ENCODE data around the gene STK32C. TPM values are rescaled to one million over a fixed set of nuclear protein-coding genes. Genes with fewer than 3 reads are reported as not detected.

Gene STK32C
- polyA plus RNA-seq, 1 donor from 2014 or later: 23.2 TPM

DNA sequence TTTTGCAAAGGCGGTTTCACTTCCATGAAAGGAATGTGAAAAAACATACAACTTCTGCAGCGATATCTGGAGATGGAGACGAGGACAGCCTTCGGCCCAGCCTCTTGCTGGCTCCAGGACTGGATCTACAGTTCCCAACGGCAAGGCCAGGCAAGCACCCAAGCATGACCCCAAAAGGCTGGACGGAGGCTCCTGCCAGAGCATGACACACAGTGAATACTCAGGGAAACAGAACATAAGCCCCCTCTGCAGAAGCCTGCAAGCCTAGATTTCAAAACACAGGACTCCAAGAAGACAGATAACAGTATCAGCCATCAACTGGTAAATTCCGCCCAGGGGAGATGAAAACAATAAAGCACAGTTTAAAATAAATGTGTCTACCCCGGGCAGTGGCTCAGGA is 21.0 kb upstream of the STK32C start:
- no peak overlapping the region for H3K4me2 ChIP-seq (ENCODE audit: low read length)
- no peaks in the 10 kb centered on the region for H3K9me3 ChIP-seq (ENCODE audit: low read length)
- H3K79me2 ChIP-seq (replicated peaks; ENCODE audit: insufficient read depth, low read length): peaks cover 18% of the 10 kb centered on the region
- H3K9me2 ChIP-seq (ENCODE audit: insufficient read depth, low read length): no peaks in the 10 kb centered on the region
- H3K4me3 ChIP-seq (ENCODE audit: low read length): no peak overlapping the region
- no peaks in the 10 kb centered on the region for H3K27me3 ChIP-seq (ENCODE audit: insufficient read depth, low read depth, low read length)
- no peak overlapping the region for H2AFZ ChIP-seq (ENCODE audit: low read depth, low read length)
- no peaks in the 10 kb centered on the region for H3K36me3 ChIP-seq (ENCODE audit: insufficient read depth, low read length)
- H4K20me1 ChIP-seq (ENCODE audit: insufficient read depth): no peaks in the 10 kb centered on the region
- TF ChIP-seq, protein P1, sequence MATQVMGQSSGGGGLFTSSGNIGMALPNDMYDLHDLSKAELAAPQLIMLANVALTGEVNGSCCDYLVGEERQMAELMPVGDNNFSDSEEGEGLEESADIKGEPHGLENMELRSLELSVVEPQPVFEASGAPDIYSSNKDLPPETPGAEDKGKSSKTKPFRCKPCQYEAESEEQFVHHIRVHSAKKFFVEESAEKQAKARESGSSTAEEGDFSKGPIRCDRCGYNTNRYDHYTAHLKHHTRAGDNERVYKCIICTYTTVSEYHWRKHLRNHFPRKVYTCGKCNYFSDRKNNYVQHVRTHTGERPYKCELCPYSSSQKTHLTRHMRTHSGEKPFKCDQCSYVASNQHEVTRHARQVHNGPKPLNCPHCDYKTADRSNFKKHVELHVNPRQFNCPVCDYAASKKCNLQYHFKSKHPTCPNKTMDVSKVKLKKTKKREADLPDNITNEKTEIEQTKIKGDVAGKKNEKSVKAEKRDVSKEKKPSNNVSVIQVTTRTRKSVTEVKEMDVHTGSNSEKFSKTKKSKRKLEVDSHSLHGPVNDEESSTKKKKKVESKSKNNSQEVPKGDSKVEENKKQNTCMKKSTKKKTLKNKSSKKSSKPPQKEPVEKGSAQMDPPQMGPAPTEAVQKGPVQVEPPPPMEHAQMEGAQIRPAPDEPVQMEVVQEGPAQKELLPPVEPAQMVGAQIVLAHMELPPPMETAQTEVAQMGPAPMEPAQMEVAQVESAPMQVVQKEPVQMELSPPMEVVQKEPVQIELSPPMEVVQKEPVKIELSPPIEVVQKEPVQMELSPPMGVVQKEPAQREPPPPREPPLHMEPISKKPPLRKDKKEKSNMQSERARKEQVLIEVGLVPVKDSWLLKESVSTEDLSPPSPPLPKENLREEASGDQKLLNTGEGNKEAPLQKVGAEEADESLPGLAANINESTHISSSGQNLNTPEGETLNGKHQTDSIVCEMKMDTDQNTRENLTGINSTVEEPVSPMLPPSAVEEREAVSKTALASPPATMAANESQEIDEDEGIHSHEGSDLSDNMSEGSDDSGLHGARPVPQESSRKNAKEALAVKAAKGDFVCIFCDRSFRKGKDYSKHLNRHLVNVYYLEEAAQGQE (IDR thresholded peaks at IDR 0.05; ENCODE audit: borderline replicate concordance): no peak
- no peak for TF ChIP-seq TAF1 (IDR thresholded peaks at IDR 0.05; ENCODE audit: low read depth)
- no peak overlapping the region for H3K9ac ChIP-seq (ENCODE audit: low read length)
- H3K27ac ChIP-seq (ENCODE audit: low read length): no peak overlapping the region
- no peaks in the 10 kb centered on the region for H3F3A ChIP-seq (ENCODE audit: insufficient read depth, low read length, poor library complexity, severe bottlenecking)

DNA sequence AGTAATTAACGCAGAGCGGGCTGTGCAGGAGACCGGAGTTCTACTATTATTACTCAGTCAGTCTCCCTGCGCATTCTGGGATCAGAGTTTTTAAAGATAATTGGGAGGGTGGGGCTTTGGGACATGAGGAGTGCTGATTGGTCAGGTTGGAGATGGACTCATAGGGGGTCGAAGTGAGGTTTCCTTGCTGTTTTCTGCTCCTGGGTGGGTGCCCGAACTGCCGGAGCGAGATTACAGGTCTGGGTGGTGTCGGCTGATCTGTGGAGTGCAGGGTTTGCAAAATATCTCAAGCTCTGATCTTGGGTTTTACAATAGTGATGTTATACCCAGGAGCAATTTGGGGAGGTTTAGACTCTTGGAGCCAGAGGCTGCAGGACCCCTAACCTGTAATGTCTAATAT is 20.4 kb upstream of the STK32C start:
- Histone ChIP-seq H3K27ac (ENCODE audit: low read length) (no peak overlapping the region), H3K27me3 (ENCODE audit: insufficient read depth, low read depth, low read length) (no peaks in the 10 kb centered on the region), H3K4me3 (ENCODE audit: low read length) (no peak overlapping the region), H3K36me3 (ENCODE audit: insufficient read depth, low read length) (no peaks in the 10 kb centered on the region), H3K9ac (ENCODE audit: low read length) (no peak overlapping the region), H3K79me2 (replicated peaks; ENCODE audit: insufficient read depth, low read length) (peaks cover 18% of the 10 kb centered on the region), H3K4me2 (ENCODE audit: low read length) (no peak overlapping the region), H2AFZ (ENCODE audit: low read depth, low read length) (no peak overlapping the region), H3K9me3 (ENCODE audit: low read length) (no peaks in the 10 kb centered on the region), H3K9me2 (ENCODE audit: insufficient read depth, low read length) (no peaks in the 10 kb centered on the region), H3F3A (ENCODE audit: insufficient read depth, low read length, poor library complexity, severe bottlenecking) (no peaks in the 10 kb centered on the region), H4K20me1 (ENCODE audit: insufficient read depth) (no peaks in the 10 kb centered on the region)
- TF ChIP-seq RAD21 (conservative IDR thresholded peaks at IDR 0.05) (no peak), SMC3 (conservative IDR thresholded peaks at IDR 0.05; ENCODE audit: poor library complexity) (no peak)
- TF ChIP-seq, protein P1 (IDR thresholded peaks at IDR 0.05; ENCODE audit: borderline replicate concordance): no peak

DNA sequence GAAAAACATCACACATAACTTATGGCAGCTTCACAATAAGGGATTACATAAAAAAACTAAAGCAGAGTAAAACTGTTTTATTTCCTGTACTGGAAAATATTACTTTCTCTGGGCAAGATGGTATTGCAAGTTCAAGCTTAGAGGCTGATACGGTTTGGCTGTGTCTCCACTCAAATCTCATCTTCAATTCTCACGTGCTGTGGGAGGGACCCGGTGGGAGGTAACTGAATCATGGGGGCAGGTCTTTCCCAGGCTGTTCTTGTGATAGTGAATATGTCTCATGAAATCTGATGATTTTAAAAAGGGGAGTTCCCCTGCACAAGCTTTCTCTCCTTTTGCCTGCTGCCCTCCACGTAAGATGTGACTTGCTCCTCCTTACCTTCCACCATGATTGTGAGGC is 19.2 kb upstream of the STK32C start:
- Histone ChIP-seq H3K9me2 (ENCODE audit: insufficient read depth, low read length) (no peaks in the 10 kb centered on the region), H3K27me3 (ENCODE audit: insufficient read depth, low read depth, low read length) (no peaks in the 10 kb centered on the region), H2AFZ (ENCODE audit: low read depth, low read length) (no peak overlapping the region), H3K36me3 (ENCODE audit: insufficient read depth, low read length) (no peaks in the 10 kb centered on the region), H3K27ac (ENCODE audit: low read length) (no peak overlapping the region), H3K9me3 (ENCODE audit: low read length) (no peaks in the 10 kb centered on the region), H4K20me1 (ENCODE audit: insufficient read depth) (no peaks in the 10 kb centered on the region), H3K4me2 (ENCODE audit: low read length) (no peak overlapping the region), H3K79me2 (replicated peaks; ENCODE audit: insufficient read depth, low read length) (peaks cover 13% of the 10 kb centered on the region), H3K4me3 (ENCODE audit: low read length) (no peak overlapping the region), H3F3A (ENCODE audit: insufficient read depth, low read length, poor library complexity, severe bottlenecking) (no peaks in the 10 kb centered on the region), H3K9ac (ENCODE audit: low read length) (no peak overlapping the region)
- TF ChIP-seq, protein P2, sequence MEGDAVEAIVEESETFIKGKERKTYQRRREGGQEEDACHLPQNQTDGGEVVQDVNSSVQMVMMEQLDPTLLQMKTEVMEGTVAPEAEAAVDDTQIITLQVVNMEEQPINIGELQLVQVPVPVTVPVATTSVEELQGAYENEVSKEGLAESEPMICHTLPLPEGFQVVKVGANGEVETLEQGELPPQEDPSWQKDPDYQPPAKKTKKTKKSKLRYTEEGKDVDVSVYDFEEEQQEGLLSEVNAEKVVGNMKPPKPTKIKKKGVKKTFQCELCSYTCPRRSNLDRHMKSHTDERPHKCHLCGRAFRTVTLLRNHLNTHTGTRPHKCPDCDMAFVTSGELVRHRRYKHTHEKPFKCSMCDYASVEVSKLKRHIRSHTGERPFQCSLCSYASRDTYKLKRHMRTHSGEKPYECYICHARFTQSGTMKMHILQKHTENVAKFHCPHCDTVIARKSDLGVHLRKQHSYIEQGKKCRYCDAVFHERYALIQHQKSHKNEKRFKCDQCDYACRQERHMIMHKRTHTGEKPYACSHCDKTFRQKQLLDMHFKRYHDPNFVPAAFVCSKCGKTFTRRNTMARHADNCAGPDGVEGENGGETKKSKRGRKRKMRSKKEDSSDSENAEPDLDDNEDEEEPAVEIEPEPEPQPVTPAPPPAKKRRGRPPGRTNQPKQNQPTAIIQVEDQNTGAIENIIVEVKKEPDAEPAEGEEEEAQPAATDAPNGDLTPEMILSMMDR (IDR thresholded peaks at IDR 0.05; ENCODE audit: poor library complexity, severe bottlenecking): no peak
- no peak for TF ChIP-seq TAF1 (IDR thresholded peaks at IDR 0.05; ENCODE audit: low read depth)

All from neural cell (in vitro differentiated cells).